Skeletal muscle tissue (tissue), 4 donors: ENCODE results near the gene IBA57. TPM values are rescaled to one million over a fixed set of nuclear protein-coding genes. Genes with fewer than 3 reads are reported as not detected.

ENCODE experiments used
- H3K27ac ChIP-seq: one replicate; pipeline ENCODE4 v1.7.0; 2013; ENCODE audit warnings: mild to moderate bottlenecking, low read depth, low read length, inconsistent platforms
- H3K27me3 ChIP-seq, 3 donors: one replicate each; pipeline ENCODE4 v1.7.0; 2013; ENCODE audit warnings: low read length in 3 of 3; ENCODE audit not compliant: control insufficient read depth in 3 of 3, insufficient read depth in 3 of 3
- H3K36me3 ChIP-seq, 3 donors: one replicate each; pipeline ENCODE4 v1.7.0; 2013; ENCODE audit warnings: low read length in 3 of 3; ENCODE audit not compliant: control insufficient read depth in 3 of 3, insufficient read depth in 3 of 3
- H3K4me1 ChIP-seq, 3 donors: one replicate each; pipeline ENCODE4 v1.7.0; 2013; ENCODE audit warnings: low read length in 3 of 3, mild to moderate bottlenecking in 3 of 3; ENCODE audit not compliant: control insufficient read depth in 3 of 3, insufficient read depth in 3 of 3
- H3K4me3 ChIP-seq, 3 donors: one replicate each; pipeline ENCODE4 v1.7.0; 2013; ENCODE audit warnings: low read length in 3 of 3
- H3K9ac ChIP-seq, 3 donors: one replicate each; pipeline ENCODE4 v1.7.0; 2013; ENCODE audit warnings: low read length in 3 of 3, mild to moderate bottlenecking in 3 of 3, moderate library complexity in 2 of 3, low read depth in 1 of 3
- H3K9me3 ChIP-seq, 3 donors: one replicate each; pipeline ENCODE4 v1.7.0; 2013; ENCODE audit warnings: low read length in 3 of 3; ENCODE audit not compliant: control insufficient read depth in 3 of 3
- total RNA-seq: library from RNA; depleted of rRNA; stranded (reverse); fragments of >200 nt; gene quantifications from one replicate; pipeline ENCODE4 v1.2.3, GENCODE V29; 2014
- donor health status: Osteomylitis.

The IBA57 gene
- total RNA-seq, 1 donor from 2014 or later: 3.1 TPM

DNA sequence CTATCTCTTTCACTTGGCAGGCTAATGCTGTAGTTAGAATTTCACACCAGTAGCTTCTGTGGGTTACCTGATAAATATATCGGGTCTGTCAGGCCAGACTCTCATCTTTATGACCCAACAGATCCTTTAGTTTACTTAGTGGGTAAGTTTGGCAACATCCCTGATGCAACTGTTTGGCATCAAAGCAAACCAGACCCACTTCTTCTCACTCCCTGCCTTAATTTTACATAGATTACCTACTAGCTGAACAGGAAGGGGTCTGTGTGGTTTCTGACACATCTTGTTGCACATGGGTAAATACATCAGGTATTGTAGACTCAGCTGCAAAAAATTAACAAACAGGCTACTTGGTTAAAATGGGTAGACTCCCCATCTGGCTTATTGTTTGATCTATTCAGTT lies 28.7 kb upstream of the IBA57 start:
- no peaks in the 10 kb centered on the region for H3K9me3 ChIP-seq
- H3K36me3 ChIP-seq: no peaks in the 10 kb centered on the region
- peaks cover 0 to 4% (median 0%) of the 10 kb centered on the region in 3 donors for H3K27me3 ChIP-seq
- no peak overlapping the region for H3K9ac ChIP-seq
- H3K27ac ChIP-seq: no peak overlapping the region
- H3K4me1 ChIP-seq: peaks cover 14 to 22% (median 15%) of the 10 kb centered on the region in 3 donors
- H3K4me3 ChIP-seq: no peak overlapping the region

GRCh38 chr1:228139406-228139930 lies 26.1 kb upstream of the IBA57 start:
- peak overlapping the region; percentile 65 to 99 (median 95) for H3K9ac ChIP-seq
- no peaks in the 10 kb centered on the region for H3K9me3 ChIP-seq
- H3K36me3 ChIP-seq: no peaks in the 10 kb centered on the region
- H3K27me3 ChIP-seq: peaks cover 0 to 4% (median 0%) of the 10 kb centered on the region in 3 donors
- peaks cover 38 to 48% (median 40%) of the 10 kb centered on the region in 3 donors for H3K4me1 ChIP-seq
- peak overlapping the region; percentile 88 to 94 (median 94) for H3K4me3 ChIP-seq
- peak overlapping the region; percentile 96 for H3K27ac ChIP-seq

GRCh38 chr1:228139931-228140723 lies 25.5 kb upstream of the IBA57 start, which contains the start of gene GUK1:
GUK1 (plus strand) TSS chr1:228140279; CDS start chr1:228140303, 24 bp downstream.
- Histone ChIP-seq H3K4me1 (peaks cover 38 to 51% (median 42%) of the 10 kb centered on the region in 3 donors), H3K4me3 (peak within 1 kb of the TSS; percentile 88 to 94 (median 94)), H3K27ac (peak within 1 kb of the TSS; percentile 96), H3K9ac (peak within 1 kb of the TSS; percentile 92 to 99 (median 95)), H3K27me3 (no peaks in the 10 kb centered on the region), H3K36me3 (no peaks in the 10 kb centered on the region), H3K9me3 (no peaks in the 10 kb centered on the region)

DNA sequence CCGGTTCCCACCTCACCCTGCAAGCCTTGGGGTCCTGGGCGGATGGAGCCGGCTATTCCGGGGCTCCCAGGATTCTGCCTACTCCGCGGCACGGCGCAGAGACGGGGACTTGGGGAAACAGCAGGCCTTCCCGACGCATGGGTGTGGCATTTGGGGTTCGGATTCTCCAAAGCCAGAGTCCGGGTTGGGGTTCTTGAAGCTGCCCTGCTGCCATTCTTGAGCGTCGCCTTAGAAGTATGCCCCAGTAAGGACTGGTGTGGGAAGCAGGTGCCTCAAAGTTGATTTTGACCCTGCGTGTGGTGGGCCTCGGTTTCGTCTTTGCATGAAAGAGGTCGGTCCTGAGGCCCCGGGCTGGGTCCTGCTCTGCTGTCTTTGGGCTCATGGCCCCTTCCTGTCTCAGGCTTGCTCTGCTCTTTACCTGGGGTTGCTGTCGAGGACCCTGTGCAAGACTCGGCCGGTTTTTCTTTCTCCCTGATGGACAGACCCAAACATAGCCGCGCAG lies 24.8 kb upstream of the IBA57 start:
- Histone ChIP-seq H3K27ac (peak overlapping the region; percentile 96), H3K4me1 (peaks cover 38 to 54% (median 42%) of the 10 kb centered on the region in 3 donors), H3K9ac (peak overlapping the region; percentile 92 to 99 (median 95)), H3K36me3 (peaks cover 4 to 5% (median 5%) of the 10 kb centered on the region in 3 donors), H3K9me3 (no peaks in the 10 kb centered on the region), H3K27me3 (no peaks in the 10 kb centered on the region), H3K4me3 (peak overlapping the region; percentile 88 to 94 (median 94))

GRCh38 chr1:228141226-228142044 lies 24.2 kb upstream of the IBA57 start:
- Histone ChIP-seq H3K9ac (peak overlapping the region; percentile 92 to 99 (median 95)), H3K27me3 (no peaks in the 10 kb centered on the region), H3K27ac (peak overlapping the region; percentile 96), H3K9me3 (no peaks in the 10 kb centered on the region), H3K4me3 (peak overlapping the region; percentile 88 to 94 (median 94)), H3K4me1 (peaks cover 38 to 54% (median 42%) of the 10 kb centered on the region in 3 donors), H3K36me3 (peaks cover 8 to 9% (median 9%) of the 10 kb centered on the region in 3 donors)

GRCh38 chr1:228142155-228142691 lies 23.4 kb upstream of the IBA57 start:
- H3K27ac ChIP-seq: peak overlapping the region; percentile 96
- peaks cover 38 to 54% (median 42%) of the 10 kb centered on the region in 3 donors for H3K4me1 ChIP-seq
- peaks cover 16% of the 10 kb centered on the region in 3 donors for H3K36me3 ChIP-seq
- peak overlapping the region; percentile 88 to 94 (median 94) for H3K4me3 ChIP-seq
- peak overlapping the region; percentile 92 to 99 (median 95) for H3K9ac ChIP-seq
- H3K9me3 ChIP-seq: no peaks in the 10 kb centered on the region
- H3K27me3 ChIP-seq: no peaks in the 10 kb centered on the region

DNA sequence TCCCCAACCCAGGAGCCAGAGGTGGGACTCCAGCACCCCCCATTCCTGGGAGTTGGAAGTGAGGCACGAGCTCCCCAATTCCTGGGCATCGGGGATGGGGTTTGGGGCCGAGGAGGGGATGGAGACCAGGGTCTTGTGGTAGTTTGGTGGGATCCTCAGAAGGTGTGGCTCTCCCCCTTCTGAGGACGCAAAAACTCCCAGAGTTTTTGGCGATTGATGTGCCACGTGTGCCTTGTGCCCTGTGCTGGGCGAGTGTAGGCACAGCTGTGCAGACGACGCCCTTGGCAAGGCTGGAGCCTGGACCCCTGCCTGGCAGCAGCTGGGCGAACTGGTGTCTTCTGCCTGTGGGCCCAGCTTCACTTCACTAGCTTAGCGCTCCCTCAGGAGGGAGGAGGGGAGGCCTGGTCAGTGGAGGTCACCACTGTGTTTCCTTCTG lies 22.9 kb upstream of the IBA57 start:
- H3K27ac ChIP-seq: no peak overlapping the region
- H3K4me3 ChIP-seq: no peak overlapping the region
- no peaks in the 10 kb centered on the region for H3K27me3 ChIP-seq
- no peaks in the 10 kb centered on the region for H3K9me3 ChIP-seq
- H3K9ac ChIP-seq: peak overlapping the region in 2 of 3 donors; percentile 33 to 95
- H3K36me3 ChIP-seq: peaks cover 20 to 21% (median 20%) of the 10 kb centered on the region in 3 donors
- H3K4me1 ChIP-seq: peaks cover 38 to 54% (median 42%) of the 10 kb centered on the region in 3 donors

GRCh38 chr1:228143480-228144192 lies 22.0 kb upstream of the IBA57 start:
- Histone ChIP-seq H3K9me3 (no peaks in the 10 kb centered on the region), H3K9ac (peak overlapping the region in 2 of 3 donors; percentile 17 to 41), H3K36me3 (peaks cover 20 to 25% (median 23%) of the 10 kb centered on the region in 3 donors), H3K4me3 (no peak overlapping the region), H3K4me1 (peaks cover 38 to 60% (median 48%) of the 10 kb centered on the region in 3 donors), H3K27ac (no peak overlapping the region), H3K27me3 (no peaks in the 10 kb centered on the region)
